Stimulated activated CD4-positive, alpha-beta T cell treated with anti-CD3 and anti-CD28 coated beads, Interleukin-2, amount 100 ng/mL, for 4 hours (primary cell): ENCODE measurements around the gene LGALS4.
"Not testable (repeated sequence)": the region's sequence is repeated elsewhere in the genome, so short reads cannot be mapped to it uniquely, and the experiment has no call there.

Experiments
- DNase-seq: peaks from one replicate; pipeline ENCODE4 v3.0.0-alpha.2; 2020; ENCODE audit warnings: low read depth

Gene LGALS4

GRCh38 chr19:38812841-38813320, at the start of gene LGALS4:
Gene LGALS4 (minus strand): TSS chr19:38812945. CDS start chr19:38812886, 59 bp downstream.
- no peak for DNase-seq

DNA sequence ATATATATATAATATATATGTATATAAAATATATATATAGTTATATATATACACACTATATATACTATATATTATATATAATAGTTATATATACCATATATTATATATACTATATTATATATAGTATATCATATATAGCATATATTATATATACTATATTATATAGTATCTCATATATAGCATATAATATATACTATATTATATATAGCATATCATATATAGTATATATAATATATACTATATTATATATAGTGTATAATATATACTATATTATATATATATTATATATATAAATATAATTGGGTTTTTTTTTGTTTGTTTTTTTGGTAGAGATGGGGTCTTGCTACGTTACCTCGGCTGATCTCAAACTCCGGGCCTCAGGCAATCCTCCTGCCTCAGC, 48.6 kb upstream of the LGALS4 start:
- DNase-seq = no peak

DNA sequence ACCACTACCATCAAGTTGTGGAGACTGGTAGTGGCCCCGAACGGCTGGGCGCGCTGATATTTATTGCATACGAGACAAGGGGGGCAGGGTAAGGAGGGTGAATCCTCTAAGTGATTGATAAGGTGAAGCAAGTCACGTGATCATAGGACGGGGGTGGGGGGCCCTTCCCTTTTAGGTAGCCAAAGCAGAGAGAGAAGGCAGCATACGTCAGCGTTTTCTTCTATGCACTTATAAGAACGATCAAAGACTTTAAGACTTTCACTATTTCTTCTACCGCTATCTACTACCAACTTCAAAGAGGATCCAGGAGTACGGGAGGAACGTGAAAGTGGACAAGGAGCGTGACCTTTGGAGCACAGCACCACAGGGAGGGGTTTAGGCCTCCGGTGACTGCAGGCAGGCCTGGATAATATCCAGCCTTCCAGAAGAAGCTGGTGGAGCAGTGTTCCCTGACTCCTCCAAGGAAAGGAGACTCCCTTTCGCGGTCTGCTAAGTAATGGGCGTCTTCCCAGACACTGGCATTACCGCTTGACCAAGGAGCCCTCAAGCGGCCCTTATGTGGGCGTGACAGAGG, 47.0 kb upstream of the LGALS4 start:
- DNase-seq = not testable (repeated sequence)

DNA sequence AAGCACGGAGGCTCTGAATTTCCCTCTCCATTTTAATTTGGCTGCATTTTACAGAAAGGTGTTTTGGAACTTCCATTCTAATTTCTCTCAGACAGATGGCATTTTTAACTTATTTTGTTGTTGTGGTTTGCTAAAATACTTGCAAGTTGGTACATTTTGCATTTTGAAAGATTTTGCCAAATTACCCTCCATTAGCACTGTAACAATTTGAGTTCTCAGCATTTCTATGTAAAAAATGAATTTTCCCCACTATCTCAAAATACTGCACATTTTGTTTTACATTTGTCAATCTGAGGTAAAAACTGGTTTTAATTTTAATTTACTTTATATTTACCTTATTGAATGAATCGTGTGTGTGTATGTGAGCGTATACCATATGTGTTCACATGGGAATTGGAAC, 44.1 kb upstream of the LGALS4 start:
- no peak for DNase-seq

DNA sequence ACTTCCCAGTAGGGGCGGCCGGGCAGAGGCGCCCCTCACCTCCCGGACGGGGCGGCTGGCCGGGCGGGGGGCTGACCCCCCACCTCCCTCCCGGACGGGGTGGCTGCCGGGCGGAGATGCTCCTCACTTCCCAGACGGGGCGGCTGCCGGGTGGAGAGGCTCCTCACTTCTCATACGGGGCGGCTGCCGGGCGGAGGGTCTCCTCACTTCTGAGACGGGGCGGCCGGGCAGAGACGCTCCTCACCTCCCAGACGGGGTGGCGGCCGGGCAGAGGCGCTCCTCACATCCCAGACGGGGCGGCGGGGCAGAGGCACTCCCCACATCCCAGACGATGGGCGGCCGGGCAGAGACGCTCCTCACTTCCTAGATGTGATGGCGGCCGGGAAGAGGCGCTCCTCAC, 43.0 kb upstream of the LGALS4 start:
- DNase-seq = not testable (repeated sequence)

GRCh38 chr19:38854961-38855360, 42.2 kb upstream of the LGALS4 start:
- not testable (repeated sequence) for DNase-seq

DNA sequence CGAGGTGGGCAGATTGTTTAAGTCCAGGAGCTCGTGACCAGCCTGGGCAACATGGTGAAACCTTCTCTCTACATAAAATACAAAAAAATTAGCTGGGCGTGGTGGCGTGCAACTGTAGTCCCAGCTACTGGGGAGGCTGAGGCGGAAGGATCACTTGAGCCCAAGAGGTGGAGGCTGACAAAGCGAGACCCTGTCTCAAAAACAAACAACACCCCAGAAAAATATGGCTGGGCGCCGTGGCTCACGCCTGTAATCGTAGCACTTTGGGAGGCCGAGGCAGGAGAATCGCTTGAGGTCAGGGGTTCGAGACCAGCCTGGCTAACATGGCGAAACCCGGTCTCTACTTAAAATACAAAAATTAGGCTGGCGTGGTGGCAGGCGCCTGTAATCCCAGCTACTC, 40.5 kb upstream of the LGALS4 start:
- no peak for DNase-seq

GRCh38 chr19:38852231-38853044, 39.7 kb upstream of the LGALS4 start:
- DNase-seq = no peak

- peak; percentile 89 for DNase-seq
These were observed 39.0 kb upstream of the LGALS4 start for GRCh38 chr19:38851622-38852230.

DNA sequence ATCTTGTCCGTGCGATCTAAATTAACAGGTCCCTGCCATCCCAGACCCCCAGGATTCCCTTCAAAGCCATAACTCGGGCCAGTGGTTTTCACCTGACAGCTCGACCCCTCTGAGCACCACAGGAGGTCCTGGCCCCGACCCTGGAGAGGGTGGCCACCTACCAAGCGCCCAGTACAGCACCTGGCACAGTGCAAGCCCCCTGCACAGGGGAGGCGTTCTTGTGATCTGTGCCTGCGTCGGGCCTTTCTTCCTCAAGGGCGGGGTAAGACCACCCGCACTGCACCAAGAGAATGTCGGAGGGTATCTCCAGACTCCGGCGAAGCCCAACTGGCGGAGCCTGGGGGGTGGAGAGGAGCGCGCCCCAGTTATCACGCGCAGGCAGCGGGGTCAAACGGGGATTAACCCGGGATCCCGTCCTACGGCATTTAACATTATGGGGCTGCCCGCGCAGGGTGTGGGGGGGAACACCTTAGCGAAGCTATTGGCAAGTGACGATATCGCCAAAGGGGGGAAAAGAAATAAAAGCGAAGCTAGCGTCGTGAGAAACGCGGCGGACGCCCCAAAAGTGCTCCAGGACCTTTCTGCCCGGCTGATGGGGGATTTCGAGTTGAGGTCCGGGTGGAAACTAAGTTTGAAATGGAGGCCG, 38.4 kb upstream of the LGALS4 start:
- DNase-seq = no peak

DNA sequence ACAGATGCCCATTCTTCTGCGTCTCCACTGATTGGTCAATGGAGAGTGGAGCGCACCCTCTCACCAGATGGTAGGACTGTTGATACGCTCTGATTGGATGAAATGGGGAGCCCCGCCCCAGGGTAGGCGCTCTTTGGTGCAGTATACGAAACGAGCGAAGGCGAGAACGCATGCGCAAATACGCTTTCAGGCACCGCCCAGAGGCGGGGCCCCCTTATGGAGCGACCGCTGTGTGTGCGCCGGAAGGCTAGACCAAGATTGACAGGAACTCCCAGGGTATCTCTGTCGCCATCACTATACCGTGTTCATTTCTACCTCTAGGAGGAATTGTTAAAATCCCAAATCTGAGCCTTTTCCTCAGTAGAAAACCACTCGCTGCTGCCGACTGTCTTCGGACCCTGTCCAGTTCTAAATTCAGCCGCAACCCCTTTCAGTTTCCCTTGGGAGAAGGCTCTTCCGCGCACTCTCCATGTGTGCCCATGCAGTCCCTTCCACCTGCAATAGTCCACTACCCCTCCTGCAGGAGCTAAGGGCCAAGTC, 37.8 kb upstream of the LGALS4 start:
- DNase-seq = peak; percentile 98

DNA sequence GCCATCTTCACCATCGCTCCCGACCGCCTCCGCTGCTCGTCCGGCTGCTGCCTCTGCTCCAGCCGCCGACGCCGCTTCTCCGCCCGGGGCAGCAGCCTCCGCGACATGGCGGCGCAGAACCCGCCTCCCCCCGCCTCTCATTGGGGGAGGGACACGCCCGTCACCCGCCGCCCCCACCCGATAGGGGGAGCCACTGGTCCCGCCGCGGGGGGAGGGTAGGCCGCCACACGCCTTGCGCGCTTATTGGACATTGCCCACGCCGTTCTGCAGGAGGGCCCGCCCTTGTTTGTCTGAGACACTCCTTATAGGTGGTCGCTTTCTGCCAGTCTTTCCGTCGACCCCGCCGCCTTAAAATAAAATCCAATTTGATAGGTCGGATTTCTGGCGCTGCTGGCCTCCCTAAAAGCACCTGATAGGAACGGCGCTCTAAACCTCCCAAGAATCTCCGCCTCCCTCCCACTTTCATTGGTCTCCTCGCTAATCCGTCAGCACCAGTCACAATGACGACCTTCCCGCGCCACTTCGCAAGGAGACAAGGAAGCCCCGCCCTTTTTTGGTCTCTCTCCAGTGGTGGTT, 37.2 kb upstream of the LGALS4 start, which contains the start of gene HNRNPL:
TSS of gene HNRNPL (minus strand) at position 127 of the 576 bp plus-strand sequence. CDS start at position 107, 20 bp downstream.
- peak; percentile 99 for DNase-seq

DNA sequence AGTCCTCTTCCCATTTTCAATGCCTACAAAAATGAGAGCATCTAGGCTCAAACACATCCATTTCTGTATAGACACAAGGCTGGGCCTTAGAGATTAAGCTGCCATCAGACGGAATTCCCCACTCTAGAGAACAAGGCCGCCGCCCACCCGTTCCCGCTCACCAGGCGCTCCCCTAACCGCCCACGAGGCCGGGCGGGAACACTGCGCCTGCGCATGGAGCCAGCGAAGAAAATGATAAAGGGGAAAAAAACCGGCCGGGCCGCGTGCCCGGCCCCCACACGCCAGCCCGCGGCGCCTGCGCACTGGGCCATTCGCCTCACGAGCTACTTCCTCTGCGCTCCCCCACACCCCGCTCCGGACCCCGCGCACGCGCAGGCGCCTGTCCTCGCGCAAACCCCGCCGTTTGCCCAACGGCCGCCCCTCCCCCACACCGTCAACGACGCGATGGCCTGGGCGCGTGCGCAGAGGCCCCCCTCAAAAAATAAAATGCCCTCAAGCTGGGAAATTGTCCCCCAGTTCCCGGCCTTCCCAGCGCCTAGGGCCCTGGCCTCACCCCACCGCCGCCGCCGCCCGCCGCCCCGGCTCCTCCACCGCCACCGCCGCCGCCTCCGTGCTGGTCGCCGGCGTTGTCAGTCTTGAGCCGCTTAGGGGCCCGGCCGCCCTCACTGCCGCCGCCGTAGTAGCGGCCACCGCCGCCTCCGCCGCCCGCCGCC, 36.6 kb upstream of the LGALS4 start:
- peak; percentile 99 for DNase-seq

GRCh38 chr19:38848299-38849146, 35.8 kb upstream of the LGALS4 start:
- no peak for DNase-seq

DNA sequence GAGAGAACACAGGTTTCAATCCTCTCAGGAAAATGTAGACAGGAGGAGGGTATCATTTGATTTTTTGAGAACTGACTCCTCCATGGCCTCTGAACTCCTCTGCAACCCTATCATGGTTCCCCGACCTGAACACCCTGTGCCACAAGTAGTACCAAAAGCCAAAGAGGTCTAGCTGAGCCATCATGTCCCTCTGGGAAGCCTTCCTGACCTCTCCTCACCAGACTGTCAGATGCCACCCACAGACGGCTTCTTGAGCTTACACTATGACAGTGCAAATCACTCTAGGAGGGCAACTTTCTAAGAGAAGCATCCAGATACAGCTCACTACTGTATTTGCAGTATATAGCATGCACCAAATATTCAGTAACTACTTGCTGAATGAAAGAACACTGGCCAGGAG, 33.4 kb upstream of the LGALS4 start:
- no peak for DNase-seq

DNA sequence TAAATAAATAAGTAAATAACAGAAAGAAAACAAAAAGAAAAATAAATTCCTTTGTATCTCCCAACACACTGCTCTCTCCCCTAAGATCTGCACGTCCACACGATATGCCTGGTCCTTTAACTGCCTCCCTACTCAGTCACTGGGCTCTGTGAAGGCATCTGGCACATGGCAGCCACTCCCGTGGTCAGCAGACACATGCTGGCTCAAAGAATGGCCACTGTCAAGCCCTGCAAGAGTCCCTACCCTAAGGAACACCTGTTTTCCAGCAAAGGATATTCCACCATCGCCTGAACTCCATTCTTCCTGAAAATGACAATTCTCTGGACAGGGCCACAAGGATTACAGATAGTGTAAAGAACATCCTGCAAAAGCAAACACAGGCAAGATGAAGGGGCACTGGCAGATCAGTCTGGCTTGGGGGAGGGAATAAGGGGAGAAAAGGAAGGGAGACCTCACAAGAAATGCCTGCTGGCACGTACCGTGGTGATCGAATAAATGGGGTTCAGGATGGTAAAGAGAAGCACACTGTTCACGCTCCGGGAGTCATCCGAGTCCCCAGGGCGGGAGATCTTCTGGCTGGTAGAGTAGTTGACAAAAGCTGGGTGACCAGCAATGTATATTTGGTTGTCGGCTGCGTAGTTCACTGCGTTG, 32.8 kb upstream of the LGALS4 start:
- DNase-seq = no peak

- no peak for DNase-seq
These were observed 31.4 kb upstream of the LGALS4 start for GRCh38 chr19:38844093-38844686.

DNA sequence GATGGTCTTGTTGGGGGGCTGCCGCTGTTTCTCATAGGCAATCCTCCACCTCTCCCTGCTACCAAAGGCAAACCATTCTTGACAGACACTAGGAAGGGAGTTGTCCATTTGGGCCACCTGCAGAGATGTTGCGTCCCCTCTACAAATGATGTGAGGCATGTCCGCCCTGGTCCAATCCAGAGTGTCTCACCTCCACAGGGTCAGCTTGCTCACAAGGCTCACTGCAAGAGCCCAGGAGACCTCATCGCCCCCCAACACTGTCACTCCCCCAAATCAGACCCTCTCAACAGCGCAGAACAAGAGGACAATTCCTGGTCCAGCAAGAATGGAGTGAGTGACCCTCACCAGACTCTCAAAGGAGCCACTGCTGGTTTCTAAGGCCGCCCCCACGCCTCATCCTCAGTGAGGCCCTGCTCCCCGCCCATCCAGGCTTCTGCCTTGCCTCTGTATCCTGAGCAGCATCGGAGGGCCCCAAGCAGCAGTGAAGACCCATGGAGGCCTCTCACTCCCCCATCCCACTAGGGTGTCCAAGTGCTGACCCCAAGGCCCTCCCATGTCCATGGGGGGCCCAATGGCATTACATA, 30.5 kb upstream of the LGALS4 start:
- no peak for DNase-seq
